T-helper 9 cell (primary cell): ENCODE data around the gene PPP3R1.

Source experiments
- DNase-seq: peaks from one replicate; pipeline ENCODE4 v3.0.0-alpha.2; 2020
- total RNA-seq, 2 donors: gene quantifications; one replicate each; lab custom pipeline; 2026; lab: John Stamatoyannopoulos, UW

The PPP3R1 gene, protein sequence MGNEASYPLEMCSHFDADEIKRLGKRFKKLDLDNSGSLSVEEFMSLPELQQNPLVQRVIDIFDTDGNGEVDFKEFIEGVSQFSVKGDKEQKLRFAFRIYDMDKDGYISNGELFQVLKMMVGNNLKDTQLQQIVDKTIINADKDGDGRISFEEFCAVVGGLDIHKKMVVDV
- total RNA-seq = 39.8 to 41.5 reads per million in 2 donors

DNA sequence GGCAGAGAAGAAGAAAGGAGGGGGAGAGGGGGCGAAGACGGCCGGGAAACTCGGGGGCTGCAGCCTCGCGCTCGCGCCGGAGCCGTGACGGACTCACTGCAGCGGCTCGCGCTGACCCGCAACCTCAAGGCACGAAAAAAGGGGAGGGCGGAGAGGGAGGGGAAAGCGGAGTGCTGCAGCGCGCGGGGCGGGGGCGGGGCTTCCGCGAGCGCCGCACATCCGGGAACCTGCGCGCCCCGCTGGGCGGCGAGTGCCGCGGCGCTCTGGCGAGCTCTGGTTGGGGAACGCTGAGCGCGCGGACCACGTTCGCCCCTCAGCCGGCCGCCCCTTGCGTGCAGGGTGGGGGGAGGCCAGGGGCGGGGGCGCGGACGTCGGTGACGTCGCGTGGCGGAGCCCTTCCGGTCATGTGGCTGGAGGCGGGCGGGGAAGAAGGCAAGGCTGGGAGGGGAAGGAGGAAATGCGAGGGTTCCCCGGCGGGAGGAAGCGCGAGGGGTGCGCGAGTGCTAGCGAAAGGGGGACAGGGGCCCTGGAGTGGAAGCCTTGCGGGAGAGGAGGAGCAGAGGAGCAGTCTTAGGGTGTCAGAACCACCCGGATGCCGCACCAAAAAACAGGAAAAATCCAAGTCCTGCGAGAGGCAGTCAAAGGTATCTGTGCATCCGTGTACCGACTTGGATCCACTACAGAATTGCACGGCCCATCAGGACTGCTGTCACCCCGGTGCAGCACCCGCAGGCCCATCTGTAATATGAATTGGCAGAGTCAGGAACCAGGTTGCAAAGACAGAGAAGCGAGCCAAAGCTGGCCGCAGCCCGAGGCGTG, at the start of gene PPP3R1:
TSS of gene PPP3R1 (minus strand) at position 133 of the 819 bp plus-strand sequence. CDS start 405 bp downstream, outside the sequence.
- peak; percentile 92 for DNase-seq

DNA sequence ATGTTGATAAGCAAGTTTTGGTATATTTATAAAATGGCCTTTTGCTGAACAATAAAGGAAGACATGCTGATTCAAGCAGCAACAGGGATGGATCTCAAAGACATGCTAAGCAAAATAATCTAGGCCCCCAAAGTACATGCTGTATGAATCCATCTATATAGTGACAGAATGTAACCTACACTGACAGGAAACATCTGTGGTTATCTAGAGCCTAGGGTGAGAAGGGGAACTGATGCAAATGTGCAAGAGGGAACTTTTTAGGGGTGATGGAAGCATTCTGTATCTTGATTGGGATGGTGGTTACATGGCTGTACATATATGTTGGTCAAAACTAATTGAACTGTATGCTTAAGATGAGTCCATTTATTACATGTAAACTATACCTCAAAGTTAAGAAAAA, 43.2 kb upstream of the PPP3R1 start:
- DNase-seq = no peak

DNA sequence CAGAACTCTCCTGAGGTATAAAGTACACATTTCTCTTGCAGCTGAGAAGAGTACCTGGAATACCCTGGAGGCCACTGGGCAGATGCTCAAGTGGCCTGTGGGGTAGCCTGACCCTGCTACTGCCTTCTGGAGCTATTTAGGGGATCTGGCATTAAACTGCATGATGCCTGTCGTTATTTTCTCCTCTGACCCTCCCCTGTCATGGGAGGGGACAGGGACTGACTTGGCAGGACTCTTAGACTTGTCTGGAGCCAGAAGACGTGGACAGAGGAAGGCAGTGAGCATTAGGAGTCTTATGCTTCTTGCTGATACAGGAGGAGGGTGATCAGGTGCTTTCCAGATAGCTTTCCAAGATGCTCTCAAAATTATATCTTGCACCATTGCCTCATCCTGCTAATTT, 42.6 kb upstream of the PPP3R1 start:
- no peak for DNase-seq

DNA sequence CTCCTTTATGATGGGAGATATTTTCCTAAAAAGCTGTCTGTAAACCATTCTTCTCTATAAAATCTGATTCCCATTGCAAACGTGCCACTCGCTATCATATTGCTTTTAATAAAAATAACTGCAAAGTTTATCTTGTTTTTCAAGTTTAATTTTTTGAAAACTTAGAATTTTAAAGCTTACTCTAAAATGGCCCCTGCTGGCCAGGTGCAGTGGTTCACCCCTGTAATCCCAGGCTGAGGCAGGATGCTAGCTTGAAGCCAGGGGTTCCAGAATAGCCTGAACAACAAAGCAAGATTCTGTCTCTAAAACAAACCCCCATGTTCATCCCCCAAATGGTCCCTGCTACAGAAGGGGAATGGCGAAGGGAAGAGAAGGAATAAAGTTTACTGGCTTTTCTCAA, 41.9 kb upstream of the PPP3R1 start:
- DNase-seq = no peak

DNA sequence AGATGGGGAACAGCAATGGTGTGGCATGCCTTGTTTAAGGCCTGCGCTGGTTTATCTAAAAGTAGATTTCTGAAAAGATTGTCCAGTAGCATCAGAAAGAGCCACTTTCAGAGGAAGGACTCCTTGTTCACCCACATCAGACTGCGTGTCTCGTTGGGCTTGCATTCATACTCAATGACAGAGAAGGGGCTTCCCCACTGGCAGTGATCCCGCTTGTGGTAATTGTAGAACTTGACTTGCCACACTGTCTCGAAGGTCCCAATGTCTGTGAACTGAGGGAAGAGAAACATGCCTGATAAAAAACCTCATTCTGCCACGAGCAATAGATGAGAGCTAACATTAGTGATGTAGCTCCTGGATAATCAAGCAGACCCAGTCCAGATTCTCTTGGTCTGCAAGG, 41.4 kb upstream of the PPP3R1 start:
- DNase-seq = no peak

DNA sequence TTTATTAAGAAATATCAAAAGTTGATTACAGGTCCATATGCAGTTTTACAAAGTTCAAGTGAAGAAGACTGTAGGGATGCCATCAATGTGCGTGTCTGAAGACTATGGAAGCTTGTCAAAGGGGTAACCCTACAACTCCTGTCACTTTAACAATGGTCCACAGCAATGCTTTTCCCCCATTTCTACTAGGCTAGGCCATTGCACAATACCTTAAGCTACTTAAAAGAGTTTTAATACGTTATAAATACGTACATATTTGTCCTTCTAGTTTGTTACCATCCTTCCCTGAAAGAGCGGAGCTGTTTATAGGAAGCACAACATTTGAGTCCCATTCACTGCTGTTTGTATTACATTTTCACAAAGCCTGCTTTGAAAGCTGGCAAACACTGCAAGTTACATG, 40.7 kb upstream of the PPP3R1 start:
- DNase-seq = no peak

DNA sequence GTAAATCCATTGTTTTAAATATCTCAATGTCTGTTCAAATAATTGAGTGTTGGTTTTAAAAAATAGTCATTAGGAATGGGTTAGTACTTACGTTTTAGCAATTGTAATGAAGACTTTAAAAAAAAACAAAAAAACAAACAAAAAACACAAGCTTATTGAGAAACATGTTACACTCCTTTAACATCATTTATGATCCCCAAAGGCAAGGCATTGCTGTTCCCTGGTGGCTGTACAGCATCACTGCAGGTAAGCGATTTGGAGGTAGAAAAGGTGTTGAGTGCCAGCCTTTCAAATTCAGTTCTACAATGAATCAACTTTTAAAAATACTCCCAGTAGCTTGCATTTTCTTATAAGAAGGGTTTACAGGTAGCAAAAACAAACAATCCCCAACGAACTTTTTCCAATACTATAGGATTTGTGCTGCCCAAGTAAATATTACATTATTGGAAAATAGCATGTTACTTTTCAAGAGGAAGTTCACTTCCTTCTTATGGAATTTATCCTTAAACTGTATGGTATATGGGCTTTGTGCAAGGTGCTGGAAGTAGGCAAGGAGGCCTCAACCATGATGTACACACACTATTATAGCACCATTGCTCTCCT, 39.9 kb upstream of the PPP3R1 start:
- DNase-seq = no peak

DNA sequence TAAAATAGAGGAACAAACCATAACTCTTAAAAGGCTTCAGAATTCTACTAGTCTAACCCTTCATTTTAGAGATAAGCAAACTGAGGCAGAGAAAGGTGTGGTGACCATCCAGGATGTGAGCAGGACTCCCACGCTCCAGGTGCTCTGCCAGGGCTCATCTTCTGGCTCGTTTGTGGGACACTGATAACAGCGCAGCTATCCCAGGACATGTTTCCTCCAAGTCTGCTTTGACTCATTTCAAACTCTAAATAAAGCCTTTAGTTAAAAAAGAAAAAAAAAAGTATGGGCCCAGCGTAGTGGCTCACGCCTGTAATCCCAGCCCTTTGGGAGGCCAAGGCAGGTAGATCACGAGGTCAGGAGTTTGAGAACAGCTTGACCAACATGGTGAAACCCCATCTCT, 39.0 kb upstream of the PPP3R1 start:
- DNase-seq = no peak

DNA sequence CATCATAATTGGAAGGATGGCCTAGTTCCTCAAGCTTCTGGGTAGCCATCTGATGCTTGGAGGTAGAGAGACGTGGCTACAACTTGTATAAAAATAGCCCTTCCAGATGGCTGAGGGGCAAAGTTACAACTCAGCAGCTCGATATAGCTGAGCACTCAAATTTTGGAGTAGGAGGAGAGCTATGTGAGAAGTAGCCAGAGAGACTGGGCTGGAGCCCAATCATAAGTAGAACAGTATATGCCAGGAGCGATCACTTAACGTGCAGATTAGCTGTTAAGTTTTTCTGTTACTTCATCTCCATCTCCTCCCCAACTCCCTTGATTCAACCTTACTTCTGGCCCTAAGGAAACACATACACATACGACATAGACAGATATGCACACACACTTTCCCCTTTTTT, 38.6 kb upstream of the PPP3R1 start:
- DNase-seq = no peak

DNA sequence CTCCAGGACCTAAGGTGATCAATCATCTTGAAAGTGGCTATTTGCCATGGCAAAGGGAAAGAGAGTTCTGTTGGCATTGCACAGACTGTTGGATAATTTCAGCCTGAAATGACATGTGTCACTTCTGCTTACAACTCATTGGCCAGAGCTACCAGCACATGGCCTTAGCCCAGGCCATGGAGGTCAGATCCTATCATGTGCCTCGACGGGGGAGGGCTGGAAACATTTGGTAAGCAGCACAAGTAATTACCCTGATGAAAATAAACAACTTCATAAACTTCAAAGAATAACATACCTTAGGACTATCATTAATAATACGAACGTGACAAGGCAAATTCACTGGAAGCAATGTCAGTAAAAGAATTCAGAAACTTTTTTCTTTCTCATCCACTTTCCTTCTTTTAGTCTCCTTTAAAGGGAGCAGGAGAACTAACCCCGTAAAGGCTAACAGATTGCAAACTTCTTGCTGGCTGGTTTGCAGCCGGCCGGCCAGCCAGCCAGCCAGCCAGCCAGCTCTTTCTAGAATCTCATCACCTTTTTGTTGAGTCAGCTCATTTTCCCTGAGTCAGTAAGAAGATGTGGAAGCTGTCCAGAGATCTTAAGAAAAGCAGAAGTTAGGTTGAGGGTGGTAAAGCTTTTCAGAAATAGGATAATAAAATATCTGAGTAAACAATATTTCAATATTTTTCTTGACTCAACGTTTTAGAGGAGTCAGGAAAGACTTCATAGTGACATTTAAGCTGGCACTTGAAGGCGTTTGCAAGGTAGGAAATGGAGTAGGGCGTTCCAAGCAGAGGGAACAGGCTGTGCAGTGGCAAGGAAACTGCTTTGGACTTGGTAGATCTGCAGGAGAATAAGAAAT, 35.5 kb upstream of the PPP3R1 start:
- no peak for DNase-seq

DNA sequence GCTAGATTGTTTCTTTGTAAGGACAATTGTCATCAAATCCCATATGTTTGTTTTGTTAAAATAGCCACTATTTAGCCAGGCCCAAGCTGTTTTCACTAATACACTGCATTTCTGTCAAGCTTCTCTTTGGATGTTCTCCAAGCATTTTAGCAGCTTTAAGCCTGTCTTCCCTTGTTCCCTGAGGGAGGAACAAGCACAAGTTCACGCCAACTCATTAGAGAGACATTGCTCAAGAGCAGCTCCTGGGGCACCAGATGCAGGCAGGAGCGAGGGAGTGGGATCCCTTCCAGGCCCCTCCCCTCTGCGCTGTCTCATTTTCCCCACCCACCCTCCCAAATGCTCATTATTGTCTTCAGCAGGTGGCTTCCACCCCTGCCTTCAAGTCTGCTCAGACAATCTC, 32.6 kb upstream of the PPP3R1 start:
- no peak for DNase-seq

DNA sequence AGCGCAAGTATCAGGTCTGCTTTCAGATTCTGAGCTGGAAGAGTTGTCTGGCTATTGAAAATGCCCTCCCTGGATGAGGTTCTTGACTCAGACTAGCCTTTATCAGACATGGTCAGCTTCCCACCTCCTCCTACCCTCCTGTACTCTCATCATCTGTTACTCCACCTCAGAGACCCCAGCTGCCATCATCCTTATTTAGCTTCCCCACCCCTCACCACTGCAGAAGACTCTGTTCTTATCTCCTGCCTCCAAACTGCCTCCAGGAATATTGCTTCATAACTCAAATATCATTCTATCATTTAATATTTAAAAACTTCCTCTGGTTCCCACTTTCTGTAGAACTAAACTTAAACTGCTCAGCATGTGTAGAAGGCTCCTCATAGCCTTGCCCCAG, 31.1 kb upstream of the PPP3R1 start:
- DNase-seq = no peak

DNA sequence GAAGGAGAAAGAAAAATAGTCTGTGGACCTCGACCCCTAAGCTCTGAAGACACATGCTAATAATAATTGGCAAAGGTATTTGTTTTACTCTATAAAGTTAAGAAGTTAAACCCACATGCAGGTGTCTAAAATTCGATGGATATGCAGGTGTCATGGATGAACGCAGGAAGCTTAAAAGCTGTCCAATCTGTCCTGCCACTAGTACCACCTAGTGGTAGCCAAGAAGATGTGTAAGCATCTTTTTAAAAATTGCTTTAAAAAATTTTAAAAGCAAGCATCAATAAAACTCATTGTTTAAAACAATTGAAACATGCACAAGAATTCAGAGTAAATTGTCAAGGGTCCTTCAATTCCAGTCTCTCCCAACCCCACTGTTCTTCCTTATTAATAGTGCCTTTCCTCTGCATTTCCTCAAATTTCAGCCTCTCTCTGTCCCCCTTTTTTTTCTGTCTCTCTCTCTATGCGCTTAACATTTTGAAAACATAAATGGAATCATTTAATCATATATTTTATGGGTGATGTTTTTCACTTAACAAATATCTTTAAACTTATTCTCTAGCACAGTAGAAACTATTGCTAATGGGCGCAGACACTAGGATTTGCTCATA, 30.6 kb upstream of the PPP3R1 start:
- no peak for DNase-seq

DNA sequence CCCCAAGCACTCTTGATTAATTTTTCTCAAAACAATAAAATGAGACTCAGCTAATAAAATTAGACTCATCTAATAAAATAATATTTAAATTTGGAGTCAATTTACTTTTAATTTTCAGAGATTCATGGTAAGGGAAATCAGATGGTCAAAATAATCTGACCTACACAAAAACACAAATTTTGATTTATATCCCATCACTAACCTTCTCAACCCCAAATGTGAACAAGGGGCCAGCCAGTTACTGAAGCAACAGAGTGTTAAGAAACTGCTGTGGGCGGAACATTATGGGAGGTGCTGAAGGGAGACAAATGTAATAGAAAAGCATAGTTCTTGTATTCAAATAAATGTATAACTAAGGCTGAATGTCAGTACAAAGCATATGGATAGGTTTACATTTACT, 28.5 kb upstream of the PPP3R1 start:
- DNase-seq = no peak

DNA sequence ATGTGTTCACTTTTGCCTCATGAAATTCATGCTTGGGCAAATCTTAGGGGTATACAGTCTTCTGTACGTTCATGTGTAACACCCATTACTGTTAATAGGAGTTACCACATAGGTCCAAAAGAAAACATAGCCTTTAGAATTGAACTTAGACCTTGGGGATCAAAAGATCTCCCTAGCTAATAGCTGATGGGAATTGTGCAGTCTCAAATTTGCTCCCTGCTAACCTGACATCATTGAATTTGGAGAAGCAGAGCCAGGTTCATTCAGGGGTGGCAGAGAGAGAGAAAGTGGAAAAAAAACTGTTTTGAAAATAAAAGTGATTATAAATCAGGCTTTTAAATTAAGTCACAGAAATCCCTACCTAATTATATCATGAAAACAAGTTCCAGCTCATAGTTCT, 28.0 kb upstream of the PPP3R1 start:
- DNase-seq = no peak

DNA sequence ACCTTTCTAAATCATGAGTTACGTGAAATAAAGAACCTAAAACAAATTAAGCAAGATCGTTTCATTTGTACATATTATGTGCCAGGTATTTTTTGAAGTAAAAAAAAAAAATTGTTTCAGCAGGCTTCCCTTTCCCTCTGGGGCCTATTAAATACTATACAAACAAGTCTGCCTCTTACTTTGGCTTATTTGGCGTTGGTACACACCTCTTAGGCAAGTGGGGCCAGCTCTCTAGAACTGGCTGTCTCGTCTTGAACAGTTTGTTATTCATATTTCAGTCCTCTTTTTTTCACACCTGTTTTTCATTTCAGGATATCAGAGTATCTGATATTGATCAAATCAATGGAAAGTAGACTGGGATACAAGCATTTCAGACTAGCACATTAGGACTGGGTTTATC, 27.4 kb upstream of the PPP3R1 start:
- no peak for DNase-seq

DNA sequence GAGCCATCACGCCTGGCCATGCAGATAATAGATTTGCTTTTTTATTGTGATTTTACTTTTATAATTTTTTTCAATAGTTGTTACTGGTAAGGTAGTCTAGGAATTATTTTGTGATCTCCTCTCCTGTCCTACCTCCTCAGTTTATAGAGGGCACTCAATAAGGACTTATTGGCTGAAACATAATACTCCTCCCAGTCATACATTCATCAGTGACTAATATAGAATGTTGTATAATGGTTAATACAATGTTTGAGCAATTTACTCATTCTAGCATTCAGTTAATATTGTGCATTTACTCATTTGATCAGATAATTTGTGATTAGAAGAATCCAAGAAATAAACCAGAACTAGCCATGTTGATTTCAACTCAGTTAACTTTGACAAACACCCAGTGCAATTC, 25.8 kb upstream of the PPP3R1 start:
- no peak for DNase-seq

DNA sequence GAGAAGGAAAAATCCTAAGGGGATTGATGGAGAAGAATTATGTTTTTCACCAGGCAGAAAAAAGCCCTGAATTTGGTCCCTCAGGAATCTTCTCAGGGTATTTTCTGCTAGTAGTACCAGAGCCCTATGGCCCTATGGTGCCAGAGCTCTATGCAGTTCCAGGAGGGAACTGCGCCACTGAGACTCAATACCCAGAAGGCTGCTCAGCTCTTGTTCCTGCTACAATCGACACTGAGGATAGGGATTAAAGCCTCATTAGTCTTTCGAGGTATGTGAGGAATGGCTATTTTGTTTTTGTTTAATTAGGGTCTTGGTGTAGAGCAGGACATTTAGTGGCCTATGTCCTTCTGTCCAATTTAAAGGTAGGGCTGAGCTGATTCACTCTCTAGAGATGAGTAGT, 21.7 kb upstream of the PPP3R1 start:
- no peak for DNase-seq

DNA sequence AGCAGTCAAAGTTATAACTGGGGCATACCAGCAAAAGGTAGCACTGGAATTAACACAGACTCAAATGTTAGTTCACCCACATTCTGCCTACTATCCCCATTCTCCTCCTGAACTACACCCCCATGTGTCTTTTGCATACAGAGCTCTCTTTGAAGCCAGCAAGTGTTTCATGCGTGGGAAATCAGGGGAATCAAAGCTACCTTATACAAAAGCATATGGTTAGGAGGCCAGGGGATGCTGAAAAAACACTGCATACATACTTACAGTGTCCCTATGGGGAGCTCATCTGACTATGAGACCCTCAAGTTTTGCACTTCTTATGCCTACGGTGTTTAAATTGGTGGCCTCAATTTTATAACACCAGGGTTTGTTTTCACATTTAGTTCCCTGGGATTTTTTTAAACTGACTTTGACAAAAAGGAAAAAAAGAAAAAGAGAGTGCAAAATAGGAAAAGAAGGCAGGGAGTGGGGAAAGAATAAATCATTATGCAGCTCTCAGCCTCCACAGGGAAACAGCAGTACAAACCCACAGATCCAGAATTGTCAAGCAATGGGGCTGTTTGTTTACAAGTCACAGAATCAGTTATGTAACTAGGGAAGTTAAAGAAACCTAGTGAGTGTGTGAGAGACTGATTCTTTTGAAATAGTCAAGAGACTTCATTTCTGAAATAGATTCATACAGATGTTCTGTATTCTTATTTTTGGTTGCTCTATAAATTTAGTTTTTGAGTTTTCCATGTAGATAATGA, 20.1 kb upstream of the PPP3R1 start:
- no peak for DNase-seq

DNA sequence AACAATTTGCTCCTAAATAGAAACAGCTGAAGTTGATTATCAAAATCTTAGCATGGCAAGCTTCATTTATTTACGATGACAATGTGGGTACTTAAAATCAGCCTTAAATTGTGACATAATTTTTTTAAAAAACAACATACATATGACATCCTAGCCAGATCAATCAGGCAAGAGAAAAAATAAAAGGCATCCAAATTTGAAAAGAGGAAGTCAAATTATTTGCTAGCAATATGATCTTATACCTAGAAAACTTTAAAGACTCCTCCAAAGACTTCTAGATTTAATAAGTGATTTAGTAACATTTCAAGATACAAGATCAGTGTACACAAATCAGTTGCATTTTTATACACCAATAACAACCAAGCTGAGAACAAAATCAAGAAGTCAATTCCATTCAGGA, 14.3 kb upstream of the PPP3R1 start:
- DNase-seq = no peak

DNA sequence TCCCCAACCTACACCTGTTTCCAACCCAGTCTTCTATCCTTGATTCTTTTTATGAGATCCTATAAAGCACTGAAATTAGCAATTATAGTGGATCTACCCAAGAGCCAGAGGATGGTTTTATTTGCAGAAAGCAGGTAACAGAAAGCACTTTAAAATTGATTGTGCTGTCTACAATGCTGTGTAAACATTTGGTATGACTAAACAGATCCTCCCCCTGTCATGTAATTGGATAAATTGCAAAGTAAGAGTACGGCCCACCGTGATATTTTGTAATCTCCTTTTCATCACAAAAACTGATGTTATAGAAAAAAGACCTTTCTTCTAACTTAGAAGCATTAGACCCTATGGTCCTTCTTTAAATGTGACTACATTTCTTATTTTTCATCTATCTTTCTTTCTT, 11.3 kb upstream of the PPP3R1 start:
- no peak for DNase-seq

DNA sequence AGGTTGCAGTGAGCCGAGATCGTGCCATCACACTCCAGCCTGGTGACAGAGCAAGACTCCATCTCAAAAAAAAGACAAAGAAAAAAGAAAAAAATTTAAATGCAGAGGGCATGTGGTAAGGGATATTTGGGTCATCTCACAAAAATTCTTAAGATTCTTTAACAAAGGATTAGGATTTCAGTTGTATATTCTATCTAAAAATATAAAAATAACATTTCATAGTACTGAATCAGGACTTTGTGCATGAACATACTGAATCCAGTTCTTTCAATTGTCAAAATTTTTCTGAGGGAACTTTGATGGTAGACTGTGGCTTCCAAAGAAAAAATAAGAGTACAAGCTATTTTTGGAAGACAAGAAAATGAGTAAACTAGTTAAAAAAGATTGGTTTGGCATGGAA, 6.5 kb upstream of the PPP3R1 start:
- DNase-seq = no peak
